Esophagus squamous epithelium (tissue), 5 donors: ENCODE data around the gene IFNA14. TPM values are rescaled to one million over a fixed set of nuclear protein-coding genes. Genes with fewer than 3 reads are reported as not detected.
"Not testable (repeated sequence)": the region's sequence is repeated elsewhere in the genome, so short reads cannot be mapped to it uniquely, and the experiment has no call there.

Source experiments
- DNase-seq: peaks from one replicate; lab custom pipeline; 2025; lab: John Stamatoyannopoulos, UW
- H3K27ac ChIP-seq, 4 donors: fragments of 200-600 bp; sonication (generic); one replicate each; pipeline ENCODE4 v1.5.1; 2016 to 2019; ENCODE audit warnings: mild to moderate bottlenecking in 1 of 4
- H3K27me3 ChIP-seq, 4 donors: fragments of 200-600 bp; sonication (generic); 1 replicate in 3 of 4; 2 replicates in 1 of 4; pipeline versions ENCODE4 v1.5.1 to v1.6.0; 2017 to 2021; ENCODE audit warnings: antibody characterized with exemption in 1 of 4
- H3K36me3 ChIP-seq, 3 donors: fragments of 200-600 bp; sonication (generic); one replicate each; pipeline ENCODE4 v1.5.1; 2016 to 2019
- H3K4me1 ChIP-seq, 3 donors: fragments of 200-600 bp; sonication (generic); one replicate each; pipeline ENCODE4 v1.5.1; 2017 to 2019
- H3K4me3 ChIP-seq, 4 donors: fragments of 200-600 bp; sonication (generic); 1 replicate in 3 of 4; 2 replicates in 1 of 4; pipeline ENCODE4 v1.5.1; 2016 to 2019; ENCODE audit warnings: mild to moderate bottlenecking in 2 of 4, moderate library complexity in 1 of 4
- H3K9me3 ChIP-seq, 3 donors: fragments of 200-600 bp; sonication (generic); one replicate each; pipeline ENCODE4 v1.5.1; 2016 to 2019
- CTCF ChIP-seq, 6 experiments: fragments of 450-650 bp in 4 of 6; fragments of 200-600 bp in 2 of 6; sonication (generic) in 2 of 6; IDR thresholded peaks; one replicate each; pipeline ENCODE4 v1.5.1; 2016 to 2019; ENCODE audit warnings: antibody characterized with exemption in 6 of 6, mild to moderate bottlenecking in 4 of 6, moderate library complexity in 4 of 6
- POLR2A ChIP-seq, 4 donors: fragments of 450-650 bp; IDR thresholded peaks; one replicate each; pipeline ENCODE4 v1.6.1; 2017; ENCODE audit warnings: antibody characterized with exemption in 4 of 4, mild to moderate bottlenecking in 4 of 4, moderate library complexity in 3 of 4
- WGBS, 2 donors: methylation state at CpG; one replicate each; pipeline ENCODE4 v1.1.5; 2018; 5-methylcytosine and 5-hydroxymethylcytosine counted together
- intact Hi-C: fragments of 100-400 bp; cut with DNase I; formaldehyde crosslinking; loops from one replicate; pipeline ENCODE4 v1.15.0; 2022
- total RNA-seq, 4 donors: library from RNA; depleted of rRNA; stranded (reverse); fragments of >200 nt; gene quantifications; one replicate each; pipeline ENCODE4 v1.1.0, GENCODE V29; 2016
- donor health status: DM: yes; HTN: yes; CAD: no.

The IFNA14 gene
- total RNA-seq, 4 donors from 2014 or later, result not detected

GRCh38 chr9:21244836-21245235 lies 5.0 kb upstream of the IFNA14 start:
- intact Hi-C loops, result no loop called here
- Histone ChIP-seq H3K4me3 (no peak overlapping the region), H3K36me3 (no peaks in the 10 kb centered on the region), H3K27ac (no peak overlapping the region), H3K9me3 (no peaks in the 10 kb centered on the region), H3K4me1 (no peaks in the 10 kb centered on the region), H3K27me3 (peaks cover 0 to 7% (median 1%) of the 10 kb centered on the region in 4 donors)
- WGBS, 2 donors, result 27 to 53% methylated on average over 1 to 2 of the region's 2 CpGs
- DNase-seq, result no peak
- no peak for TF ChIP-seq CTCF (IDR thresholded peaks at IDR 0.05)
- TF ChIP-seq POLR2A (IDR thresholded peaks at IDR 0.05), result no peak

GRCh38 chr9:21236360-21236714 lies 3.5 kb downstream of the IFNA14 start:
- H3K27ac ChIP-seq, H3K4me1 ChIP-seq, intact Hi-C loops, H3K27me3 ChIP-seq, H3K36me3 ChIP-seq, H3K4me3 ChIP-seq, H3K9me3 ChIP-seq, DNase-seq: not testable (repeated sequence)
- WGBS, 2 donors, result 7 to 26% methylated on average over 1 of the region's 1 CpG

- 28 to 30% methylated on average over 8 of the region's 8 CpGs for WGBS, 2 donors
- H3K9me3 ChIP-seq, DNase-seq, H3K4me3 ChIP-seq, H3K27me3 ChIP-seq, H3K27ac ChIP-seq, H3K36me3 ChIP-seq, intact Hi-C loops, H3K4me1 ChIP-seq: not testable (repeated sequence)
- peak in 4 of 6 experiments; percentile 25 to 56 (median 42) for TF ChIP-seq CTCF (IDR thresholded peaks at IDR 0.05)
Observed at GRCh38 chr9:21235468-21236359, 4.1 kb downstream of the IFNA14 start.

GRCh38 chr9:21234153-21234687 lies 5.6 kb downstream of the IFNA14 start:
- TF ChIP-seq CTCF (IDR thresholded peaks at IDR 0.05) (no peak), POLR2A (IDR thresholded peaks at IDR 0.05) (no peak)
- DNase-seq, result no peak
- H3K4me1 ChIP-seq, result no peaks in the 10 kb centered on the region
- H3K4me3 ChIP-seq, result no peak overlapping the region
- H3K27ac ChIP-seq, result no peak overlapping the region
- H3K36me3 ChIP-seq, result no peaks in the 10 kb centered on the region
- no peaks in the 10 kb centered on the region for H3K9me3 ChIP-seq
- no peaks in the 10 kb centered on the region for H3K27me3 ChIP-seq
- intact Hi-C loops, result no loop called here
- 100% methylated on average over 1 of the region's 4 CpGs for WGBS, 2 donors

- TF ChIP-seq CTCF (IDR thresholded peaks at IDR 0.05) (no peak), POLR2A (IDR thresholded peaks at IDR 0.05) (no peak)
- Histone ChIP-seq H3K36me3 (no peaks in the 10 kb centered on the region), H3K27ac (no peak overlapping the region), H3K27me3 (no peaks in the 10 kb centered on the region), H3K4me1 (no peaks in the 10 kb centered on the region), H3K9me3 (no peaks in the 10 kb centered on the region), H3K4me3 (no peak overlapping the region)
- intact Hi-C loops, result no loop called here
- no CpG with 5 or more reads among the region's 2 CpGs for WGBS, 2 donors
- DNase-seq, result no peak
Observed at GRCh38 chr9:21233258-21233657, 6.5 kb downstream of the IFNA14 start.
